Mesenteric fat pad (tissue), 1 donor: Measurements from ENCODE around the gene GON7. TPM values are rescaled to one million over a fixed set of nuclear protein-coding genes. Genes with fewer than 3 reads are reported as not detected.
"Not testable (repeated sequence)": the region's sequence is repeated elsewhere in the genome, so short reads cannot be mapped to it uniquely, and the experiment has no call there.

Experiments used
- DNase-seq: peaks from one replicate; pipeline ENCODE4 v3.0.0-alpha.2; 2020; ENCODE audit warnings: low spot score
- long read RNA-seq: library from polyadenylated mRNA; unstranded; transcript quantifications from one replicate; pipeline ENCODE4 v2.0.0, GENCODE V29; 2020
- total RNA-seq: library from RNA; stranded (reverse); fragmentation: NEBNext Ultra II Directional; extraction: Animal tissue kit (Norgen Biotek cat#: 25700); gene quantifications from one replicate; pipeline ENCODE4 v1.2.1, GENCODE V29; 2021
- donor health status: DM: yes; HTN: yes; CAD: no.

GON7 gene
- 7.4 TPM for total RNA-seq
- long read RNA-seq, transcript GON7-201 (2 exons, 1,154 nt), result major isoform, 17 of 17 reads
- long read RNA-seq, partial matches to known transcripts, result 0 of 17 reads
- long read RNA-seq, other reads (novel, unspliced or antisense), result 0 of 17 reads

GRCh38 chr14:93206793-93207467, at the start of gene GON7, which contains the start of gene UBR7:
Gene GON7 (minus strand): TSS chr14:93207065. CDS start chr14:93207037, 28 bp downstream.
Gene UBR7 (plus strand): TSS chr14:93207256. CDS start chr14:93207292, 36 bp downstream.
- DNase-seq, result peak; percentile 97

- no peak for DNase-seq
These were observed 42.4 kb upstream of the GON7 start for GRCh38 chr14:93249128-93249831.

- DNase-seq, result no peak
These were observed 39.7 kb upstream of the GON7 start for GRCh38 chr14:93246534-93246933.

- DNase-seq, result no peak
These were observed 39.0 kb upstream of the GON7 start for GRCh38 chr14:93245764-93246420.

GRCh38 chr14:93240678-93241000, 33.8 kb upstream of the GON7 start:
- DNase-seq, result no peak

- no peak for DNase-seq
These were observed 33.2 kb upstream of the GON7 start for GRCh38 chr14:93239869-93240677.

GRCh38 chr14:93234798-93235197, 27.9 kb upstream of the GON7 start:
- no peak for DNase-seq

GRCh38 chr14:93233078-93233477, 26.2 kb upstream of the GON7 start:
- DNase-seq, result not testable (repeated sequence)

- DNase-seq, result no peak
These were observed 25.3 kb upstream of the GON7 start for GRCh38 chr14:93232159-93232558.

- no peak for DNase-seq
These were observed 24.5 kb upstream of the GON7 start for GRCh38 chr14:93231129-93231979.

- no peak for DNase-seq
These were observed 23.7 kb upstream of the GON7 start for GRCh38 chr14:93230539-93230938.

- no peak for DNase-seq
These were observed 21.7 kb upstream of the GON7 start for GRCh38 chr14:93228550-93228949.

- no peak for DNase-seq
These were observed 16.7 kb upstream of the GON7 start for GRCh38 chr14:93223565-93223964.

- no peak for DNase-seq
These were observed 13.6 kb upstream of the GON7 start for GRCh38 chr14:93220509-93220908.

GRCh38 chr14:93219103-93219726, 12.3 kb upstream of the GON7 start:
- no peak for DNase-seq

GRCh38 chr14:93214598-93214997, 7.7 kb upstream of the GON7 start:
- DNase-seq, result no peak

- DNase-seq, result no peak
These were observed 5.6 kb upstream of the GON7 start for GRCh38 chr14:93212432-93212831.

GRCh38 chr14:93207468-93208308, 823 bp upstream of the GON7 start:
- DNase-seq, result no peak

- no peak for DNase-seq
These were observed 5.6 kb downstream of the GON7 start for GRCh38 chr14:93201155-93201704.
